Panc1 (cell line): ENCODE results near the gene STX7. TPM values are rescaled to one million over a fixed set of nuclear protein-coding genes. Genes with fewer than 3 reads are reported as not detected.

ENCODE experiments used
- ATAC-seq: fragments of 200-7000 bp; cut with Tn5 transposase; 2 replicates; pipeline ENCODE4 v1.9.1; 2020; ENCODE audit warnings: mild to moderate bottlenecking, moderate library complexity
- BruUV-seq: library from RNA; stranded (reverse); fragments of 400-500 nt; replicated peaks from 2 replicates; lab custom pipeline; 2021; lab: Mats Ljungman, UMichigan
- CTCF ChIA-PET: fragments of 300-600 bp; sonication (Branson Sonifier 250); formaldehyde crosslinking; loops from one replicate; lab custom pipeline; 2022; ENCODE audit warnings: antibody characterized with exemption; lab: Charles Lee
- POLR2A ChIA-PET: fragments of 300-600 bp; sonication (Branson Sonifier 250); formaldehyde crosslinking; loops from one replicate; lab custom pipeline; 2022; ENCODE audit warnings: antibody characterized with exemption; lab: Charles Lee
- DNase-seq: peaks from one replicate; pipeline ENCODE4 v3.0.0-alpha.2; 2010; ENCODE audit warnings: low read depth, low spot score
- H3K27ac ChIP-seq: 2 replicates; pipeline ENCODE4 v1.5.1; 2011; ENCODE audit warnings: mild to moderate bottlenecking, low read length, inconsistent platforms
- H3K27me3 ChIP-seq: fragments of 200-500 bp; sonication (Bioruptor generic); 2 replicates; pipeline ENCODE4 v1.6.0; 2014; ENCODE audit warnings: low read length, inconsistent platforms; ENCODE audit not compliant: control insufficient read depth, insufficient read depth
- H3K36me3 ChIP-seq: fragments of 200-500 bp; sonication (Bioruptor generic); 2 replicates; pipeline ENCODE4 v1.5.1; 2014; ENCODE audit warnings: inconsistent platforms, mild to moderate bottlenecking, low read length, moderate library complexity; ENCODE audit not compliant: control insufficient read depth, insufficient read depth
- H3K4me1 ChIP-seq: 2 replicates; pipeline ENCODE4 v1.5.1; 2011; ENCODE audit warnings: inconsistent platforms, mild to moderate bottlenecking, low read length, moderate library complexity; ENCODE audit not compliant: control insufficient read depth, insufficient read depth
- H3K4me3 ChIP-seq, 2 experiments: 2 replicates each; pipeline ENCODE4 v1.5.1; 2011 to 2012; ENCODE audit warnings: low read depth in 2 of 2, low read length in 2 of 2, mild to moderate bottlenecking in 2 of 2, inconsistent platforms in 1 of 2, moderate library complexity in 1 of 2
- H3K9me3 ChIP-seq: fragments of 200-500 bp; sonication (Bioruptor generic); 2 replicates; pipeline ENCODE4 v1.5.1; 2014; ENCODE audit warnings: low read depth, mild to moderate bottlenecking, inconsistent platforms, low read length, moderate library complexity; ENCODE audit not compliant: control insufficient read depth, insufficient read depth
- CTCF ChIP-seq: fragments of 450-650 bp; IDR thresholded peaks from 2 replicates; pipeline ENCODE4 v1.5.1; 2017; ENCODE audit warnings: mild to moderate bottlenecking
- POLR2AphosphoS5 ChIP-seq: IDR thresholded peaks from 2 replicates; pipeline ENCODE4 v1.6.1; 2012; ENCODE audit warnings: mild to moderate bottlenecking, low read depth, low read length, moderate library complexity
- REST ChIP-seq, 2 experiments: IDR thresholded peaks; 2 replicates each; pipeline ENCODE4 v1.6.1; 2011 to 2012; ENCODE audit warnings: low read depth in 2 of 2, control low read depth in 1 of 2, low read length in 1 of 2, mild to moderate bottlenecking in 1 of 2, moderate library complexity in 1 of 2; ENCODE audit not compliant: insufficient read depth in 1 of 2
- SIN3A ChIP-seq: IDR thresholded peaks from 2 replicates; pipeline ENCODE4 v1.6.1; 2012; ENCODE audit warnings: low read depth, mild to moderate bottlenecking, low read length, moderate library complexity, borderline replicate concordance; ENCODE audit not compliant: insufficient read depth
- TCF7L2 ChIP-seq: IDR thresholded peaks from 2 replicates; pipeline ENCODE4 v1.6.1; 2011; ENCODE audit warnings: mild to moderate bottlenecking, low read depth, low read length, inconsistent platforms
- in situ Hi-C: cut with HindIII; loops from 2 replicates; pipeline ENCODE4 v1.10.0; 2016; ENCODE audit warnings: low sequenced_read_pairs, low pct_unique_long_range_greater_than_20kb
- intact Hi-C: fragments of 100-400 bp; cut with micrococcal nuclease; formaldehyde crosslinking; loops from one replicate; pipeline ENCODE4 v1.10.0; 2022; ENCODE audit not compliant: unreplicated experiment
- total RNA-seq: library from RNA; stranded (reverse); gene quantifications from one replicate; pipeline ENCODE4 v1.2.1, GENCODE V29; 2021; ENCODE audit not compliant: unreplicated experiment

STX7 gene
- total RNA-seq, 1 experiment from 2014 or later = 40.6 TPM

- BruUV-seq = no TSS peak
- TF ChIP-seq SIN3A = no peak
- intact Hi-C loops = no loop called here
- in situ Hi-C loops = no loop called here
- Histone ChIP-seq H3K27ac (no peak overlapping the region), H3K4me3 (no peak overlapping the region), H3K4me1 (peaks cover 20% of the 10 kb centered on the region), H3K36me3 (peaks cover 5% of the 10 kb centered on the region; the same call in 1 of the 2 replicates), H3K9me3 (no peaks in the 10 kb centered on the region), H3K27me3 (peaks cover 20% of the 10 kb centered on the region; the same call in 1 of the 2 replicates)
- DNase-seq = no peak
- no peak for ATAC-seq
- ChIA-PET POLR2A (no interaction called here), CTCF (no interaction called here)
Measured at GRCh38 chr6:132515386-132515785, 2.5 kb upstream of the STX7 start.

GRCh38 chr6:132513831-132514545 lies 1.1 kb upstream of the STX7 start:
- intact Hi-C loops (no loop called here), in situ Hi-C loops (no loop called here)
- Histone ChIP-seq H3K27ac (no peak overlapping the region), H3K4me1 (peaks cover 20% of the 10 kb centered on the region), H3K36me3 (peaks cover 5% of the 10 kb centered on the region; the same call in 1 of the 2 replicates), H3K9me3 (no peaks in the 10 kb centered on the region), H3K4me3 (no peak overlapping the region), H3K27me3 (peaks cover 20% of the 10 kb centered on the region; the same call in 1 of the 2 replicates)
- no peak for ATAC-seq
- POLR2A ChIA-PET = no interaction called here
- DNase-seq = no peak
- no TSS peak for BruUV-seq
- TF ChIP-seq SIN3A = no peak
- no peak for TF ChIP-seq CTCF
- CTCF ChIA-PET = no interaction called here

GRCh38 chr6:132512342-132512637 lies 626 bp downstream of the STX7 start:
- peaks cover 14% of the 10 kb centered on the region; the same call in 1 of the 2 replicates for H3K27me3 ChIP-seq
- peak overlapping the region; percentile 82 for H3K27ac ChIP-seq
- ChIA-PET CTCF (interaction anchor here (0.7 kb wide), 1 partner anchor 240 kb away, joined by 3 read pairs; no protein-coding TSS in a partner anchor), POLR2A (interaction anchor here (0.5 to 0.7 kb wide), 2 partner anchors 297 to 586 kb away, joined by 5 read pairs; no protein-coding TSS in a partner anchor)
- BruUV-seq = no TSS peak
- H3K4me3 ChIP-seq = peak overlapping the region; percentile 71 to 81
- ATAC-seq (no peak), DNase-seq (no peak)
- in situ Hi-C loops (no loop called here), intact Hi-C loops (no loop called here)
- H3K36me3 ChIP-seq = peaks cover 5% of the 10 kb centered on the region; the same call in 1 of the 2 replicates
- peaks cover 20% of the 10 kb centered on the region for H3K4me1 ChIP-seq
- TF ChIP-seq SIN3A (no peak), CTCF (no peak), REST (IDR thresholded peaks at IDR 0.05; ENCODE audit: insufficient read depth in 1 of 2, low read depth in 2 of 2, low read length in 1 of 2) (no peak), TCF7L2 (no peak), POLR2AphosphoS5 (no peak)
- no peaks in the 10 kb centered on the region for H3K9me3 ChIP-seq
